ENCODE results near the gene SLIT3.
"Not testable (repeated sequence)": the region's sequence is repeated elsewhere in the genome, so short reads cannot be mapped to it uniquely, and the experiment has no call there.

The SLIT3 gene

DNA sequence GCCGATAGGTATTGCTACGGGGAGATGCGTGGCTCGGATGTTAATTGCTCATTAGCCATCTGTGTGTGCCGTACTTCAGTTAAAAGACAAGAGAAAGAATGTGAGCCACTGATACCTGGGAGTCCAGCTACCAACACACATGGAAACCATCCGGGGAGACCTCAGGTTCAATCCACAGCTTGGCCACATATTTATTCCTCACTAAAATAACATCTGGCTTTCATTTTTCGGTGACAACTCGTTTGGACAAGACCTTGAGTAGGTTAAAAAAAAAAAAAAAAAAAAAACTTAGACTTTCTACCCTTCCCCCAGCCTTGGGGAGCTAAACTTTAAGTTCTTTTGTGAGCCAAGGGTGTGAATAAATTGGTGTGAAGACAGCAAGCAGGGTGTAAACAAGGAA lies 84.1 kb downstream of the SLIT3 start:
- DNase-seq, result no peak

DNA sequence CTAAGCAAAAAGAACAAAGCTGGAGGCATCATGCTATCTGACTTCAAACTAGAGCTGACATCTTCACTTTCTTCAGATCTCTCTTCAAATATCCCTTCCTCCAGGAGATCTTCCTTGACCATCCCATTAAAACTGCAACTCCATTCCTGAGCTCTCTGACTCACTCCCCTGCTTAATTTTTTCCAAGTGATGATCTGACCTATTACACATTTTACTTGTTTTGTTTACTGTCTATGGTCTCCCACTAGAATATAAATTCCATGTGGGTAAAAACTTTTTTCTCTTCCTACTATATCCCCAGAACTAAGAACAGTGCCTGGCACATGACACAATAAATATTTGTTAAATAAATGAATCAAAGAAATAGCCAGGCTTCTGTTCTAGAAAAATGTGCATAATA lies 87.5 kb downstream of the SLIT3 start:
- no peak for DNase-seq

DNA sequence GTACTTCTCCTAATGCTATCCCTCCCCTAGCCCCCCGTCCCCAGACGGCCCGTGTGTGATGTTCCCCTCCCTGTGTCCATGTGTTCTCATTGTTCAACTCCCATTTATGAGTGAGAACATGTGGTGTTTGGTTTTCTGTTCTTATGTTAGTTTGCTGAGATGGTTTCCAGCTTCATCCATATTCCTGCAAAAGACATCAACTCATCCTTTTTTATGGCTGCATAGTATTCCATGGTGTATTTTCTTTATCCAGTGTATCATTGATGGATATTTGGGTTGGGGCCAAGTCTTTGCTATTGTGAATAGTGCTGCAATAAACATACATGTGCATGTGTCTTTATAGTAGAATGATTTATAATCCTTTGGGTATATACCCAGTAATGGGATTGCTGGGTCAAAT lies 89.2 kb downstream of the SLIT3 start:
- not testable (repeated sequence) for DNase-seq

- DNase-seq, result no peak
Observed at GRCh38 chr5:169204788-169205400, 96.0 kb downstream of the SLIT3 start.

DNA sequence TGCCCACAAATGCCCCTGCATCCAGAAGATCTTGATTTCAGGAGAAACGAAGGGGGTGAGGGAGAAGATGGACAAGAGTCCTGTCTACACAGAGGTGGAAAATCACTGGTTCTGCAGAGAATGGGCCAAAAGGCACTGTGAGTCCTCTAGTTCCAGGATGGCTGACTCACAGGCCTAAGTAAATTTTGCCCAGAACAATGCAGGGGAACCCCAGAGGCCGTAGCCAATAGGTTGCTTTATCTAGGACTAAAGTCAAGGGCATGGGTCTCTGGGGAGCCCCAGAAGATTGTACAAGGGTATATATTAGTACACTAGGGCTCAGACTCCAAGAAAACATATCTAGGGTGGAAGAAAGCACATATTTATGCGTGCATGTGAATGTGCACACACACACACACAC lies 98.0 kb downstream of the SLIT3 start:
- DNase-seq, result no peak

DNA sequence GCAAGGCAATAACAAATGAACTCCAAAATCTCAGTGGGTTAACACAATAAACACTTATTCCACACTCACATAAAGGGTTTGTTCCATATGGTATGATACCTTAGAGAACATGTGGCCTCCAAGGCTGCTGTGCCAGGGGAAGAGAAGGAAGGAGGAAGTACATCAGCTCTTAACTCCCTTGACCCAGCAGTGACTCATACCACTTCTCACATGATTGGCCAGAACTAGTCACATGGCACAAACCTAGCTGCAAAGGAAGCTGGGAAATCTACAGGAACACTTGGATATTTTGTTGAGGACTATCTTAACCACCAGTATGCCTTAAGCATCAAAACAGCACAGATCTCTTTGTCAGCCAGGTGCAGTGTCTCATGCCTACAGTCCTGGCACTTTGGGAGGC lies 99.3 kb downstream of the SLIT3 start:
- no peak for DNase-seq

GRCh38 chr5:169200125-169200778 lies 100.7 kb downstream of the SLIT3 start:
- no peak for DNase-seq

GRCh38 chr5:169197343-169197742 lies 103.6 kb downstream of the SLIT3 start:
- no peak for DNase-seq

DNA sequence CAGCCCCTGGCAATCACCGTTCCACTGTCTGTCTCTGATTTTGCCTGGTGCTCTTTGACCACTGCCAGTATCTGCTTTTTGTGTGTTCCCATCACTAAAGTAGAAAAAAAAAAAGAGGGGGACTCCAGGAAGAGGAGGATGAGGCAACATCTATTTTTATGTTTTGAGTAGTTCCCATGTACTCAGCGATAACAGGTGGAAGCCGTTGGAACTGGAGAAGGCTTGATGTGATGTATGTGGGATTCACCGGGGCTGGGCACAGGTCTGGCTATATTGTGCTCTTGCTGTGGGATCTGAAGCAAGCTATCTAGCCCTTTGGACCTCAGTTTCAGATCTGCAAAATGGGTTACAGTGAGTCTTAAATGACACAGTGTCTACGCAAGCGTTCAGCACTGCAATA lies 104.9 kb downstream of the SLIT3 start:
- DNase-seq, result no peak

DNA sequence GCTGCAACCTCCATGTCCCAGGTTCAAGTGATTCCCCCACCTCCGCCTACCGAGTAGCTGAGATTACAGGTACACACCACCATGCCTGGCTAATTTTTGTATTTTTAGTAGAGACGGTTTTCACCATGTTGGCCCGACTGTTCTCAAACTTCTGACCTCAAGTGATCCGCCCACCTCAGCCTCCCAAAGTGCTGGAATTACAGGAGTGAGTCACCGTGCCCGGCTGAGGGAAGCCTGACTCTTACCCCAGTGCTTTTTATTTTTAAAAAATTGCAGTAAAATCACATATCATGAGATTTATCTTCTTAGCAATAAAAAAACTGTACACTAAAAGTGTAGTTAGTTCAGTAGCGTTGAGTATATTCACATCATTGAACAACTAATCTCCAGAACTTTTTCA lies 105.3 kb downstream of the SLIT3 start:
- no peak for DNase-seq

GRCh38 chr5:169192536-169192935 lies 108.4 kb downstream of the SLIT3 start:
- DNase-seq, result no peak

DNA sequence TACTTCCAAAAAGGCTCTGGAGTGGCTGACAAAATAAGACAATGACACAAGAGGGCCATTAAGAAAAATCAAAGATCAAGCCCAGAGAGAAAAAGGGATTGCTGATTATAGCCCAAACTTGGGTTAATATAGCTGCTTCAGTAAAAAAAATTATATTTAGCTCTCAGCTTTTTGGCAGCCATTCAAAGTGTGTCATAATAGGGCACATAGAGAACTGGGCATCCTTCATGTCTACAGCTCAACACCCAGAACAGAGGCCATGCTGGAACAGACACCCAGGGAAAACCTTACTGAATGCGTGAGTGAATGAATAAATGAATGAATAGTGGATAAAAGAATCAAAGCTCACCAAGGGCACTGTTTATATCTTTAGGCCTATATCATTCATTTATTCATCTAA lies 110.1 kb downstream of the SLIT3 start:
- no peak for DNase-seq

- DNase-seq, result no peak
Observed at GRCh38 chr5:169185626-169186025, 115.3 kb downstream of the SLIT3 start.

DNA sequence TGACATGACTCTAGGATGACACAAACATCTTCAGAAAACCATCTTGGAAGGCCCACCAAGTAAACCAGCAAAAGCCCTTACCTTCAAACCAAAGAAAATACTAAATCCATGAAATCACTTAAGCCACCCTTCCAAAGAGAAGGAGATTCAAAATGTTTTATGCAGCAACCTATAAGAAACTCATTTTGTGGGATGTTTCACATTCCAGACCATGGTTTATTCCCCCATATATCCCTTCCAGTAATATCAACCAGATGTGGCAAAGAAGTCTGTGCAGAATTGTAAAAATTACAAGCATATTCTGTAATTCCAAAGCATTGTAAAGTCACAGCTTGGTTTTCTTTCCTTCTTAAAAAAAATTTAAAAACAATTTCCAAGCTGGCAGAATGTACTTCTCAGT lies 117.4 kb downstream of the SLIT3 start:
- no peak for DNase-seq

GRCh38 chr5:169182797-169183196 lies 118.1 kb downstream of the SLIT3 start:
- no peak for DNase-seq

GRCh38 chr5:169181814-169182213 lies 119.1 kb downstream of the SLIT3 start:
- DNase-seq, result no peak

GRCh38 chr5:169178754-169179153 lies 122.2 kb downstream of the SLIT3 start:
- DNase-seq, result no peak

GRCh38 chr5:169178274-169178673 lies 122.7 kb downstream of the SLIT3 start:
- no peak for DNase-seq

DNA sequence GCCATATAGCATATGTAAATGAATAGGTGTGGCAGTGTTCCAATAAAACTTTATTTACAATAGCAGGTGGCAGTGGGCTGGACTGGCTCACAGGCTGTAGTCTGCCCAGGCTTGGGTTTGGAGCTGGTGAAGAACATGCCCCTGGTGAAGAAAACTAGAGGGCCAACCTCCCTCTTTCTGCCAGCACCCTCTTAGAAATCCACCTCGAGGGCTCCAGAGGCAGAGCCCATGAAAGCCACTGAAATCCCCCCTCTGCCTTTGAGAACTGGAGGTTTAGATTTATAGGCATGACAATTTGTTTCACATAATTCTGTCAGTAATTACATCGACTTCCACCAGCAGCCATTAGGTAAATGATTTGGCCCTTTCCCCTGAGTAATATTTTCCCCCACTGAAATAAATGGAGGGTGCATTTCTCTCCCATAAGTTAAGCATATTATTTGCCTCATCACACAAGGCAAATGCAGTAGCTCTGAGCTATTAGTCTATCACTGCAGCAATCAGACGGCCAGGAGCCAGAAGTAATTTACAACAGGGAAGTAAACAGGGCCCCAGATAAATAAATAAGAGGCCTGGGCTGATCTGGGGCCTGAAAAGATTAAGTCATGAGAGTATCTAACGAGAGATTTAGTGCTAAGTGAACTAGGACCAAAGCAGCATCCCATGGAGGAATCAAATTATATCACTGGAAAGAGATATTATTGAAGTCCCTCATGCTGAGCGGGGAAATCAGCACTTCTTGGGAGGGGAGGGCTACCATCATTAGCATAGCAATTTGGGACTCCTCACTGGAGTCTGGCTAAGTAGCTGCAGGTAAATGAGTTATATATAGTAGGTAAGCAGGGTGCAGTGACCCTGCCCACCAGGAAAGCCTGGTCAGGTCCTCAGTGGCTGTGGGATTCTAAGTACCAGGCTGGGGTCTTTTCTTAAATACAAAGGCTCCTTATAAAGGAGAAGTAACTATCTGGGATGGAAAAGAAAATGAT lies 123.9 kb downstream of the SLIT3 start:
- DNase-seq, result no peak

DNA sequence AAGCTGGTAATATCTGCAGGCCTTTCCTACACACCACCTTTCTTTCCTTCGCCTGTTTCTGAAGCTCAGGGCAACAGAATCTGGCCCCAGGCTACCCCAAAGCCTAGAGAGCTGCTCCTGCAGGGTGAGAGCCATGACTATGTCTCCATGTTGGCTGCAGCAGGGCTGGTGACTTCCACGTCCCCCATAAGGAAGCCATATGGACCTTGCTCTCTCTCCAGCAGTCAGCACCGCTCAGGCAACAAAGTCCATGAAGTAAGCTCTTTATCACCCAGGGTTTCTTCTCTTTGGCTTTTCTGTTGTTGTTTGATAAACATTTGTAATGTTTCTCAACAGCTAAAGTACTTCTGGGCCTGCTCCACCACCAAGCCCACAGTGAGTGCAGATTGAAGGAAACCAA lies 125.2 kb downstream of the SLIT3 start:
- no peak for DNase-seq

GRCh38 chr5:169174923-169175322 lies 126.0 kb downstream of the SLIT3 start:
- no peak for DNase-seq

DNA sequence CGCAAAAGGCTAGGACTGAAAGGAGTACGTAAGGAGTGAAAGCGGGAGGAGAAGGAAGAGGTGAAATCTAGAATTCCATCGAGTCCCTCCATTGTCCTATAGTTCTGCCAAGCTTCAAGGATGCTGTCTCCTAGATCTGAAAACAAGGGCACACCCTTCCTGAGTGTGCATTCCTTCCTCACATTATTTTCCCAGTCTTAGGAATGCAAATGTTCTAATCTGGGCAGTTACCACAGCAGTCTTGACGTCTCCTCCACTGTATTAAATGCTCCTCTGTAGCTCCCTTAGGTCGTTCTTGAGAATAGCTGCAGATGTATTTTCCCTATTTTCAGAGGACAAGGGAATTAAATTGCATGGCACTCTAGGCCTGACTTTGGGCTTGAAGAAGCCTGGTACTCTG lies 127.6 kb downstream of the SLIT3 start:
- no peak for DNase-seq

- no peak for DNase-seq
Observed at GRCh38 chr5:169171515-169171914, 129.4 kb downstream of the SLIT3 start.

DNA sequence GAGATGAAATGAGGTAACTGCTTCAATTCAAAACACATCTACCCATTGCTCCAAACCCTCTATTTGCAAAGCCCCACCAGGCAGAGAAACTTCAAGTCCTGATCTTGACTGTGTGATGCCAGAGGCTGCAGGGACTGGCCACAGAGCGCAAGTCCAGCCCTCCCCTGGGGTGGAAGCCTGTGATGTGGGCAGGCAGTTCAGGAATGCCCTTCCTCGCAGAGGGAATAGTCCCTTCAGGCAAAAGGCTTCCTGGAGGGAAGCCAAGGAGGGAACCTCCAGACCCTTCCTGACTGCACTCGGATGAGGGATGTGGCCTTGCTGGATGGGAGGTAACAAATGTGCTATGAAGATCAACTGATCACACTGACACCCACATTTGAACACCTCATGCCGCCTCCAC lies 131.2 kb downstream of the SLIT3 start:
- no peak for DNase-seq
